Panc1 (cell line): ENCODE data around the gene ZSCAN20. TPM values are rescaled to one million over a fixed set of nuclear protein-coding genes. Genes with fewer than 3 reads are reported as not detected.

Experiments
- ATAC-seq: fragments of 200-7000 bp; cut with Tn5 transposase; 2 replicates; pipeline ENCODE4 v1.9.1; 2020; ENCODE audit warnings: mild to moderate bottlenecking, moderate library complexity
- BruUV-seq: library from RNA; stranded (reverse); fragments of 400-500 nt; replicated peaks from 2 replicates; lab custom pipeline; 2021; lab: Mats Ljungman, UMichigan
- CTCF ChIA-PET: fragments of 300-600 bp; sonication (Branson Sonifier 250); formaldehyde crosslinking; loops from one replicate; lab custom pipeline; 2022; ENCODE audit warnings: antibody characterized with exemption; lab: Charles Lee
- POLR2A ChIA-PET: fragments of 300-600 bp; sonication (Branson Sonifier 250); formaldehyde crosslinking; loops from one replicate; lab custom pipeline; 2022; ENCODE audit warnings: antibody characterized with exemption; lab: Charles Lee
- DNase-seq: peaks from one replicate; pipeline ENCODE4 v3.0.0-alpha.2; 2010; ENCODE audit warnings: low read depth, low spot score
- H3K27ac ChIP-seq: 2 replicates; pipeline ENCODE4 v1.5.1; 2011; ENCODE audit warnings: mild to moderate bottlenecking, low read length, inconsistent platforms
- H3K27me3 ChIP-seq: fragments of 200-500 bp; sonication (Bioruptor generic); 2 replicates; pipeline ENCODE4 v1.6.0; 2014; ENCODE audit warnings: low read length, inconsistent platforms; ENCODE audit not compliant: control insufficient read depth, insufficient read depth
- H3K36me3 ChIP-seq: fragments of 200-500 bp; sonication (Bioruptor generic); 2 replicates; pipeline ENCODE4 v1.5.1; 2014; ENCODE audit warnings: inconsistent platforms, mild to moderate bottlenecking, low read length, moderate library complexity; ENCODE audit not compliant: control insufficient read depth, insufficient read depth
- H3K4me1 ChIP-seq: 2 replicates; pipeline ENCODE4 v1.5.1; 2011; ENCODE audit warnings: inconsistent platforms, mild to moderate bottlenecking, low read length, moderate library complexity; ENCODE audit not compliant: control insufficient read depth, insufficient read depth
- H3K4me3 ChIP-seq, 2 experiments: 2 replicates each; pipeline ENCODE4 v1.5.1; 2011 to 2012; ENCODE audit warnings: low read depth in 2 of 2, low read length in 2 of 2, mild to moderate bottlenecking in 2 of 2, inconsistent platforms in 1 of 2, moderate library complexity in 1 of 2
- H3K9me3 ChIP-seq: fragments of 200-500 bp; sonication (Bioruptor generic); 2 replicates; pipeline ENCODE4 v1.5.1; 2014; ENCODE audit warnings: low read depth, mild to moderate bottlenecking, inconsistent platforms, low read length, moderate library complexity; ENCODE audit not compliant: control insufficient read depth, insufficient read depth
- CTCF ChIP-seq: fragments of 450-650 bp; IDR thresholded peaks from 2 replicates; pipeline ENCODE4 v1.5.1; 2017; ENCODE audit warnings: mild to moderate bottlenecking
- POLR2AphosphoS5 ChIP-seq: IDR thresholded peaks from 2 replicates; pipeline ENCODE4 v1.6.1; 2012; ENCODE audit warnings: mild to moderate bottlenecking, low read depth, low read length, moderate library complexity
- REST ChIP-seq, 2 experiments: IDR thresholded peaks; 2 replicates each; pipeline ENCODE4 v1.6.1; 2011 to 2012; ENCODE audit warnings: low read depth in 2 of 2, control low read depth in 1 of 2, low read length in 1 of 2, mild to moderate bottlenecking in 1 of 2, moderate library complexity in 1 of 2; ENCODE audit not compliant: insufficient read depth in 1 of 2
- SIN3A ChIP-seq: IDR thresholded peaks from 2 replicates; pipeline ENCODE4 v1.6.1; 2012; ENCODE audit warnings: low read depth, mild to moderate bottlenecking, low read length, moderate library complexity, borderline replicate concordance; ENCODE audit not compliant: insufficient read depth
- TCF7L2 ChIP-seq: IDR thresholded peaks from 2 replicates; pipeline ENCODE4 v1.6.1; 2011; ENCODE audit warnings: mild to moderate bottlenecking, low read depth, low read length, inconsistent platforms
- in situ Hi-C: cut with HindIII; loops from 2 replicates; pipeline ENCODE4 v1.10.0; 2016; ENCODE audit warnings: low sequenced_read_pairs, low pct_unique_long_range_greater_than_20kb
- intact Hi-C: fragments of 100-400 bp; cut with micrococcal nuclease; formaldehyde crosslinking; loops from one replicate; pipeline ENCODE4 v1.10.0; 2022; ENCODE audit not compliant: unreplicated experiment
- total RNA-seq: library from RNA; stranded (reverse); gene quantifications from one replicate; pipeline ENCODE4 v1.2.1, GENCODE V29; 2021; ENCODE audit not compliant: unreplicated experiment

ZSCAN20 gene
- total RNA-seq, 1 experiment from 2014 or later, result 6.9 TPM

- no peak for DNase-seq
- no peaks in the 10 kb centered on the region for H3K4me1 ChIP-seq
- intact Hi-C loops (no loop called here), in situ Hi-C loops (no loop called here)
- no peaks in the 10 kb centered on the region for H3K9me3 ChIP-seq
- TF ChIP-seq POLR2AphosphoS5, result no peak
- no peak for TF ChIP-seq SIN3A
- no peak for TF ChIP-seq TCF7L2
- no peak for TF ChIP-seq REST (IDR thresholded peaks at IDR 0.05; ENCODE audit: insufficient read depth in 1 of 2, low read depth in 2 of 2, low read length in 1 of 2)
- TF ChIP-seq CTCF, result no peak
- no peak overlapping the region for H3K4me3 ChIP-seq
- BruUV-seq, result no TSS peak
- CTCF ChIA-PET, result no interaction called here
- no peaks in the 10 kb centered on the region for H3K27me3 ChIP-seq
- no peaks in the 10 kb centered on the region for H3K36me3 ChIP-seq
- no peak overlapping the region for H3K27ac ChIP-seq
- ATAC-seq, result no peak
- POLR2A ChIA-PET, result no interaction called here
Observed at GRCh38 chr1:33443705-33444180, 28.7 kb upstream of the ZSCAN20 start.

- Histone ChIP-seq H3K27me3 (no peaks in the 10 kb centered on the region), H3K36me3 (no peaks in the 10 kb centered on the region), H3K4me3 (no peak overlapping the region), H3K9me3 (no peaks in the 10 kb centered on the region), H3K4me1 (no peaks in the 10 kb centered on the region), H3K27ac (no peak overlapping the region)
- in situ Hi-C loops (no loop called here), intact Hi-C loops (loop anchor here (5.0 kb wide), 1 partner anchor 228 kb away; no protein-coding TSS in a partner anchor)
- ATAC-seq (no peak), DNase-seq (no peak)
- no TSS peak for BruUV-seq
- no peak for TF ChIP-seq REST (IDR thresholded peaks at IDR 0.05; ENCODE audit: insufficient read depth in 1 of 2, low read depth in 2 of 2, low read length in 1 of 2)
- no peak for TF ChIP-seq SIN3A
- TF ChIP-seq CTCF, result no peak
- TF ChIP-seq TCF7L2, result no peak
- no peak for TF ChIP-seq POLR2AphosphoS5
- CTCF ChIA-PET, result no interaction called here
- POLR2A ChIA-PET, result no interaction called here
Observed at GRCh38 chr1:33445108-33445507, 27.3 kb upstream of the ZSCAN20 start.
